ENCODE results near the gene PAEP.
"Not testable (repeated sequence)": the region's sequence is repeated elsewhere in the genome, so short reads cannot be mapped to it uniquely, and the experiment has no call there.

Gene PAEP

DNA sequence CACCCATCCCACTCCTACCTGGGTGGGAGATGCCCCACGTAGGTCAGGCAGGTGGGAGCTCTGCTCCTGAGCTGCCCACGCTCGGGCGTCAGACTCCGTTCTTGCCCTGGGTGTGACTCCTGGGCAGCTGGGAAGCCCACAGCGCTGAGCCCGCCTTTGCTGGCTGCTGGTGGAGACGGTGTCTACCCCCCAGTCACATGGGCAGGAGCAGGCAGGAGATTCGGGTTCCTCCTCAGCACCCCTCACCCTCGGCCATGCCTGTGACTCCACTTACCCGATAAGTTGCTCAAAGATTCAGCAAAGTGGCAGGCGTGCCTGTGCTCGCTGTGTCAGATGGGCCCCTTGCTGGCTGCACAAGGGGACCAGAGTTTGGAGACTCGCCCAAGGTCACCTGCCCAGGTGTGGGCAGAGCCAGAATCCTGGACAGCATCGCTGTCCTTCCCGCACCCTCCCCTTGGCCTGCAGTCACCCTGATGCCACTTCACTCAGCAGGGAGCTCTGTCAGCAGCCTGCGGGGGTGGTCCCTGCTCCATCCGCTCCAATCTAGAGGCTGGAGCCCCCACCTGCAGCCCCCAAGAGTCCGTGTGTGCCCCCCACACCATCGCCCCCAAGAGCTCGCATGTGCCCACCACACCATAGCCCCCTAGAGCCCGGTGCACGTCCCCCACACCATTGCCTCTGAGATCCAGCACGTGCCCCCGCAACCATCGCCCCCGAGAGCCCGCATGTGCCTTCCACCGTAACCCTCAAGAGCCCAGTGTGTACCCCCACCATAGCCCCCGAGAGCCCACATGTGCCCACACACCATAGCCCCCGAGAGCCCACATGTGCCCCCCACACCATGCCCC, 36.1 kb upstream of the PAEP start:
- no peak for FAIRE-seq
- no peak for DNase-seq (ENCODE audit: extremely low spot score, insufficient read length, low read depth)

DNA sequence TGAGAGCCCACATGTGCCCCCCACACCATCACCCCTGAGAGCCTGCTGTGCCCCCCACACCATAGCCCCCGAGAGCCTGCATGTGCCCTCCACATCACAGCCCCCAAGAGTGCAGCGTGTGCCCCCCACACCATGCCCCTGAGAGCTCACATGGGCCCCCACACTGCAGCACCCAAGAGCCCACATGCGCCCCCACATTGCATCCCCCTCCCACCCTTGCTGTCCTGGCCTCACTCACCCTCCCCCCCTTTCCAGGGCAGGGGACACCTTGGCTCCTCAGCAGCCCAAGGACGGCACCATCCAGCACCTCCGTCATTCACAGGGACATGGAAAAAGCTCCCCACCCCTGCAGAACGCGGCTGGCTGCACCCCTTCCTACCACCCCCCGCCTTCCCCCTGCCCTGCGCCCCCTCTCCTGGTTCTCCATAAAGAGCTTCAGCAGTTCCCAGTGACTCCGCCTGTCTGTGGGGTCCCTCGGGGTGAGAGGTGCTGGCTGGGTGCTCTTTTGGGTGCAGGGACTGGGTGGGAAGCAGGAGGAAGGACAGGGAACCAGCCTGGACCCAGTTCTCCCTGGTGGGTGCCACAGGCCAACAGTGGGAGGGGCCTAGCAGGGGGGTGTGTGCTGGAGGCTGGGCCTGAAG, 35.3 kb upstream of the PAEP start:
- no peak for DNase-seq (ENCODE audit: extremely low spot score, insufficient read length, low read depth)
- no peak for FAIRE-seq

DNA sequence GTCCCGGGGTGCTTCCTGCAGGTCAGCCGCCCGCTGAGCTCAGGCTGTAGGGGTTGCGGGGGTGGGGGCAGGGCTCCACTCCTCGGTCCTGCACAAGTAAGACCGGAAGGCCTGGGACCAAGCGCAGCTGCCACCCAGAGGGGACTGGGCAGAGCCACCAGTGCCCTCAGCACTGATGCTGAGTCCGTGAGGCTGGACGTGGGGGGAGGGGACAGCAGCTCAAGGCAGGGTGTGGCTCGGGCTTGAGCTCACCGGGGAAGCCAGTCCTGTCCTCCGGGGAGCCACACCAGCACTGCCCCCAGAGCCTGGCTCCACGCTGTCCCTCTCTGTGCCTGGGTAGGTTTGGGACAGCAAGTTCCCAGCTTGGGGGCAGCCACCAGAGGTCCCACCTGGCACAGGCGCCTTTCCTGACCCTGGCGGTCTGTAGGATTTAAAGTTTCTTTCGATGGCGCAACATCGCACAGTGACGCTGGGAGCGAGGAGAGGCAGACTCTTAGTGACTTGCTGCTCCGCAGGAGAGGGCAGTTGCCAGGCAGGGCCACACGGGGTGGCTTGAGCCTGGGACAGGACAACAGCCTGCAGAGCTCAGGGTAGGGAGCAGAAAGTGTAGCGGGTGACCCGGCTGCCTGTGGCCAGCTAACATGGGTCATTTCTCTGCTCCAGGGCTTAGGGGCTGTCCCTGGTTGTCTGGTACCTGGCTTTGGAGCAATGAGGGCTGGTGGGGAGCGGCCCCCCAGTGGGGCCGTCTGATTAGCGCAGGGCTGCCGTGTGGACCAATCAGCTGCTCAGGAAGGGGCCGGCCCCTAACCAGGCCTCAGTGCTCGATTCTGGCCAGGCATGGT, 34.6 kb upstream of the PAEP start:
- no peak for FAIRE-seq

DNA sequence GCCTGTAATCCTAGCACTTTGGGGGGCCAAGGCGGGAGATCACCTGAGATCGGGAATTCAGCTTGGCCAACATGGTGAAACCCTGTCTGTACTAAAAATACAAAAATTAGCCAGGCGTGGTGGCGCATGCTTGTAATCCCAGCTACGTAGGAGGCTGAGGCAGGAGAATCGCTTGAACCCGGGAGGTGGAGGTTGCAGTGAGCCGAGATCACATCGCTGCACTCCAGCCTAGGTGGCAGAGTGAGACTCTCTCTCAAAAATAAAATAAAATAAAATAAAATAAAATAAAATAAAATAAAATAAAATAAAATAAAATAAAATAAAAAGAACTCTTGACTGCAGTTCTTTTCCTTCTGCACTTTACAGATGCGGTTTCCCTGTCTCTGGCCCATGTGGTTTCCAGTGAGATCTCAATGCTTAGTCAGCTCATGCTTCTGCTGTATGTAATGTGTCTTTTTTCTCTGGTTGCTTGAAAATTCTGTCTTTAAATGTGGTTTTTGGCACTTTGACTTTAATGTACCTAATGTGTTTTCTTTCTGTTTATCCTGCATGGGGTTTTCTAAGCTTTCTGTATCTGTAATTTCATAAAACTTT, 32.6 kb upstream of the PAEP start:
- FAIRE-seq; DNase-seq (ENCODE audit: extremely low spot score, insufficient read length, low read depth): not testable (repeated sequence)

More for the DNA sequence above, 34.6 kb upstream of the PAEP start:
- no peak for DNase-seq (ENCODE audit: extremely low spot score, insufficient read length, low read depth)

DNA sequence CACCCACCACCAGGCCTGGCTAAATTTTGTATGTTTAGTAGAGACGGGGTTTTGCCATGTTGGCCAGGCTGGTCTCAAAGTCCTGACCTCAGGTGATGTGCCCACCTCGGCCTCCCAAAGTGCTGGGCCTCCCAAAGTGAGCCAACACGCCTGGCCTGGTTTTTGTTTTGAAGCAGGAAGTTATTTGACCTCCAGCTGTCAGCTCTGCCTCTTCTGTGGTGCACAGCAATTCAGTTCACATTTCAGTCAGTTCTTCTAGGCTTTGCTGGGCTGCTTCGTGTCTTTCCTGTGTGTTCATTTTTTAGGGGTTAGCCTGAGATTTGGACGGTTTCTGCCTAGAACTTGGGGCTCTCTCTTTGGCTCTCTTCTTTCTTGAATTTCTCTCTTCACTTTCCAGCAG, 31.4 kb upstream of the PAEP start:
- FAIRE-seq (no peak), DNase-seq (ENCODE audit: extremely low spot score, insufficient read length, low read depth) (no peak)

DNA sequence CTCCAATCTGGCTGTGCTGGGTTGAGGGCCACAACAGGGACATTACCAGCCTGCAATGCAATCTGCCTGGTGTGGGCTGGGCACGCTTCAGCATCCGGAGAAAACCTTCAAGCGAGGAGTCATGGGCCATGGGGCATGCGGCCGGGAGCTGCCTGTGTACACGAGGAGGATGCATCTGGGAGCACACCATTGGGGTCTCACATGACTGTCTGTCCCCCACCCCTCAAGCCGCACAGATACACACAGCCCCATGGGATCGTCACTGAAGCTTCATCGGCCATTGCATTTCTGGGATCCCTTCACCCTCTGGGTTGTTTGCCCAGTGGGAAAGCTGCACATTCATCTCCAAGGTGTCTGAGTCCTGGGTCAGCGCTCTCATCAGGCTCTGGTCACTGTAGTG, 30.5 kb upstream of the PAEP start:
- no peak for DNase-seq (ENCODE audit: extremely low spot score, insufficient read length, low read depth)
- FAIRE-seq, result no peak

DNA sequence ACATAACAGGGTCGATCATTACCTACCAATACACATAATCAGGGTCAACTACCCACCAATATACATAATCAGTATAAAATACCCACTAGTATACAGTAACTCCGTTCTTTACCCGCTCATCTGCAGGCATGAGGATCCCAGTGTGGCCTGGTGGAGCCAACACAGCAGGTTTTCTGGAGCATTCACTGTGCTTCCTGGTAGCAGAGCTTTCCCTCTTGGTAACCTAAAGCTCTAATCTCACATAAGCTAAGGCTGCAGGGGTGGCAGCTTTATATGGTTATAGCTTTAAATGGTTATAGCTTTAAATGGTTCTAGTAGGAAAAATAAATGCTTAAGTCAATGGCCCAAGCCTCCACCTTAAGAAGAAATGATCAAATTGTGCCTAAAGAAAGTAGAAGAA, 28.4 kb upstream of the PAEP start:
- DNase-seq (ENCODE audit: extremely low spot score, insufficient read length, low read depth) (no peak), FAIRE-seq (no peak)

DNA sequence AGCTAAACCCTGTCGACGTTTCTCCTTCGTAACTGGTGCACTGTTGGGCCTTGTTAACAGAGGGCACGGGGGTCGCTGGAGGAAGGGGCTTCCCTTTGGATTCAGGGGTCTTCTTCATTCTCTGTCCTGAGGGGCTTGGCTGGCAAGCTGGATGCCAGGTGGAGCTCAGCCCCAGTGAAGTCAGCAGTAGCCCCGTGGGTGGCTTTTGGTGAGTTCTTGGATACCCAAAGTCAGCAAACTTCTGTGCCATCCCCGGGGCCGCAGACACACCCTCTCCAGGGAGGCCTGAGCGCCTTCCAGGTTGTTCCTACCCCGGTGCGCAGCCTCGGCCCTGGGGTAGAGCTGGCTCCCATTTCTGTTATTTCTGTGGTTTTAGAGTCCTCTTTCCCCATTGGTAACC, 27.9 kb upstream of the PAEP start:
- DNase-seq (ENCODE audit: extremely low spot score, insufficient read length, low read depth), result no peak
- FAIRE-seq, result no peak

DNA sequence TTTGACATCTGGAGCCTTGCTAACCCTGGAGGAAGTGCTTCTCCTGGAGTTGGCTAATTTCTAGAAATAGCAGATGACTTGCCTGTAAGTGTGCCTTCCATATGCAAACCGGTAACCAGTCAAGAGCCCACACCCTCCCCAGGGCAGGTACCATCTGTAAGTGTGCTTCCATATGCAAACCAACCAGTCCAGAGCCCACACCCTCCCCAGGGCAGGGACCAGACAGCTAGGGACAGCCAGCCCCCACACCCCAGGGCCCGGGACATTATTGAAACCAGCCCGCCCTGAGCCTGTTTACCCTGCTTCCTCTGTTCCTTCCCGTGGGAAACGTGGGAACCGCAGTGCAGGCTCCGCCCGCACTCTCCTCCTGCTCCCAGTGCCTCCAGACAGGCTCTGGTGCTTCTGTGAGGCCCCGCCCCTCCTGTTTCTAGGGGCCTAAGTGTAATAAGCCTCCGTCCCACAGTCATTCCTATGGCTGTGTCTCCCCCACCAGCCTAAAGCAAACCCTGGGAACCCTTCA, 27.3 kb upstream of the PAEP start:
- DNase-seq (ENCODE audit: extremely low spot score, insufficient read length, low read depth); FAIRE-seq: not testable (repeated sequence)

DNA sequence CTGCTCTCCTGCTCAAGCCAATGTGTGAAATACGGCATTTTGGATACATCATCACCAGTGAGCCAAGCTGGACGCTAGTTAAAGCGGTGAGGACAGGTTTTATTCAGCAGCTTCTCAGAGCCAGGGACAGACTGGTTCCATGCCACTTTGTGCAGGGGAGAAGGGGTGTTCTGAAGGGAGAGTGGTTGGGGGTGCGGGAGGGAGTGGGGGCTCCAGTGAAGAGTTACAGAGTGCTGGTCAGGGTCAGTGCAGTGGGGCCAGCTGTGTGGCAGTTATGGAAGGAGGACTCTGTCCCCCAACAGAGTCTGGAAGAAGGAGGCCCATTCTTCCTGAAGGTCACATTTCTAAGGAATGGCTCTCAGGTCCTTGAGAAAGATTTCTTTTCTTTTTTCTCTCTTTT, 26.7 kb upstream of the PAEP start:
- DNase-seq (ENCODE audit: extremely low spot score, insufficient read length, low read depth); FAIRE-seq: not testable (repeated sequence)

DNA sequence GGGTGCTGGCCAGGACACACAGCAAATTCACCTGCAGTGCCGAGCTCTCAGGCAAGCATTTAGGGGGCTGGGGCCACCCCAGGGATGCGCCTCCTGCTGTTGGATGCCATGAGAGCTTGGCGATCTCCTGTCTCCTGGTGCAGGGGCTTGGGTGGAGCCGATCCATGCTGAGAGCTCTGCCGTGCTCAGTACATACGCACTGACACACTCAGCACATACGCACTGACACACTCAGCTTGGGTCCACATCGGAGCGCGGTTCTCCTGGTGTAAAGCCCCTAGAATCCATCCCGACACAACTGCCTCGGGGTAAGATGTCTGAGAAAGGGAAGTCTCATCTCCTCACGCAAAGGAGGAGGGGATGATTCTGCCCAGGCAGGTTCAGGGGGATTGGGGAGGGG, 25.9 kb upstream of the PAEP start:
- not testable (repeated sequence) for DNase-seq (ENCODE audit: extremely low spot score, insufficient read length, low read depth); FAIRE-seq

DNA sequence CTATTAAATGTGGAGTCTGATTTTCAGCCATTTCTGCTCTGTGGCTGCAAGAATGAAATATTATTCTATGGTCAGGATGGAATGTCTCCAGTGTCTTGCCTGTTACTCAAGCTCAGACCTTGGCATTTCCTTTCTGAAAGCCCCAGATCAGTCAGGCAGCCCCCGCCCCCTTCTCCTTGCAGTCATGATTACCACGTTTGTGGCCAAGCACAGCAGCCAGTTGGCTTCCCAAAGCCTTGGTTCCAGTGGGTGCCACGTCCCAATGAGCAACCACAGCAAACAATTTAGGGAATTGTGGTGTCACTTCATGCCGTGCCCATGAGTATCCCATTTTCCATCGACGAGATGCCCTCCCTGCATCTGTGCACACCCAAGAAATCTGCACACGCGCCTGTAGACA, 25.3 kb upstream of the PAEP start:
- FAIRE-seq (no peak), DNase-seq (ENCODE audit: extremely low spot score, insufficient read length, low read depth) (no peak)

DNA sequence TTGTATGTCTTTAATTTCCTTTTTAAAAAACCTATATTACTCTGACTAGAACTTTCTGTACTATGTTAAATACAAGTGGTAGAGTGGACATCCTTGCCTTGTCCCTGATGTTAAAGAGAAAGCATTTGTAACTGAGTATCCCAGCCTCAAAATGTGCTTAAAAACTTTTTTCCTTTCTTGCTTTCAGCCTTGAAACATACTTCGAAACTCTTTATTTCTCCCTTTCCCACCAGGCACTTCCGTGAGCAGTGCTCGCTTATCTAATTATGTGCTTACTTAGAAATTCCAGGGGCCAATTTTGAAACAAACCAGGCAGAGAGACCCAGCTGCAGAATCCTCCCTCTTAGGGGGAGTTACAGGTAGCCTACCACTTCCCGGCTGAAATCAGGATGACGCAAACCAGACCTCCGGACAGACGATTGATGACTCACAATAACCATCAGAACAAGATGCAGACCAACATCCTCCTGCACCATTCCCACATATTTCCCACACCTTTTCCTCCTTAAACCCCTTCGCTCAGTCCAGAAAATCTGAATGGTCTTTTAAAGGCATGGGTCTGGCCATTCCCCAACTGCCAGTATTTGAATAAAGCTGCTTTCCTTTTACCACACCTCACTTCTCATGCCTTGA, 18.2 kb upstream of the PAEP start:
- DNase-seq (ENCODE audit: extremely low spot score, insufficient read length, low read depth); FAIRE-seq: not testable (repeated sequence)

DNA sequence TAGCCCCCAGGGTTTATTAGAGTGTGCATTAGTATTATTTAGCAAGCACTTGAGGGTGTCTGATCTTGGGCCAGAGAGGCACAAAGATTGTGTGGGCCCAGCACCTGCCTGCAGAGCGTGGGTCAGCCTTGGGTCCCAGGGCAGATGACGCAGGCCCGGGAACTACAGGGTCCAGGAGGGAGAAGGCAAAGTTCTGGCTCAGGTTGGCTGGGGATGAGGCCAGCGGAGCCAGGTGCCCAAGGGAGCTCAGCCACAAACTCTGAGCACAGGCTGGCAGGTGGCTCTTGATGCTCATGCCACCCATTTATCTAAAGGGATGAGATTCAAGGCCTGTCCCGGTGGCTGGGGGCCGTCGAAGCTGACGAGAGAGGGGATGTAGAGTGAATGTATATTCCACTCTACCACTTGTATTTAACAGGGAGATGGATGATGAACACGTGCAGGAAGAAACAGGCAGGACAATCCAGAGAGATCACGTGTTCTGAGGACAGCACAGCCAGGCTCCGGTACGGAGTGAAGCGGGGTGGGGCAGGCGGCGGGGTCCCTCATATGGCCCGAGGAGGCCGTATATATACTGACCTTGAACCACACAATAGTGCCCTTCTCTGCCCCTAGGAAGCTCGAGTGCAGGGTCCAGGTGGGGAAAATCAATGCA, 16.4 kb upstream of the PAEP start:
- DNase-seq (ENCODE audit: extremely low spot score, insufficient read length, low read depth) (no peak), FAIRE-seq (no peak)

DNA sequence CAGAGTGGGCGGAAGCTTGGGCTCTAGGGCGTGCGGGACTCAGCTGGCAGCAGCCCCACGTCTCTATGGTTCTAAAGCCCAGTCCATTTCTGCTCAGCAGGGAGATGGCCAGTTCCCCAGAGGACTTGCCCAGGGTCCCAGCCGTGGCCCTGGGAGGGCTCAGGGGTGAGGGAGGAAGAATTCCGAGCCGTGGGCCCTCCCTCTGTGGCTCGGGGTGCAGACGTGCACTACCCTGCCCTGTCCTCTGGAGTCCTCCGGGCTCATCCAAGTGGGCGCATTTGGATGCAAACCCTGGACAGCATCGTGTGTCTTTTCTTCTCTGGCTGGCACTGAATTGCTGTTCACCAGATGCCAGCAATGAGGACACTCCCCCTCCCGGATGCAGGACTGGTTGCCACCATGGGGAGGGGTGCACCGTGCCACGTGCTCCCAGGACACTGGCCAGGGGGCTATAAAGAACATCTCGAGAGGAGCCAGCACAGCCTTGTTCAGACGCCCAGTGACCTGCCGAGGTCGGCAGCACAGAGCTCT, 15.8 kb upstream of the PAEP start, which contains the start of gene OBP2A:
OBP2A (plus strand) TSS at position 481 of the 531 bp plus-strand sequence. CDS start 55 bp downstream, outside the sequence.
- not testable (repeated sequence) for DNase-seq (ENCODE audit: extremely low spot score, insufficient read length, low read depth); FAIRE-seq

DNA sequence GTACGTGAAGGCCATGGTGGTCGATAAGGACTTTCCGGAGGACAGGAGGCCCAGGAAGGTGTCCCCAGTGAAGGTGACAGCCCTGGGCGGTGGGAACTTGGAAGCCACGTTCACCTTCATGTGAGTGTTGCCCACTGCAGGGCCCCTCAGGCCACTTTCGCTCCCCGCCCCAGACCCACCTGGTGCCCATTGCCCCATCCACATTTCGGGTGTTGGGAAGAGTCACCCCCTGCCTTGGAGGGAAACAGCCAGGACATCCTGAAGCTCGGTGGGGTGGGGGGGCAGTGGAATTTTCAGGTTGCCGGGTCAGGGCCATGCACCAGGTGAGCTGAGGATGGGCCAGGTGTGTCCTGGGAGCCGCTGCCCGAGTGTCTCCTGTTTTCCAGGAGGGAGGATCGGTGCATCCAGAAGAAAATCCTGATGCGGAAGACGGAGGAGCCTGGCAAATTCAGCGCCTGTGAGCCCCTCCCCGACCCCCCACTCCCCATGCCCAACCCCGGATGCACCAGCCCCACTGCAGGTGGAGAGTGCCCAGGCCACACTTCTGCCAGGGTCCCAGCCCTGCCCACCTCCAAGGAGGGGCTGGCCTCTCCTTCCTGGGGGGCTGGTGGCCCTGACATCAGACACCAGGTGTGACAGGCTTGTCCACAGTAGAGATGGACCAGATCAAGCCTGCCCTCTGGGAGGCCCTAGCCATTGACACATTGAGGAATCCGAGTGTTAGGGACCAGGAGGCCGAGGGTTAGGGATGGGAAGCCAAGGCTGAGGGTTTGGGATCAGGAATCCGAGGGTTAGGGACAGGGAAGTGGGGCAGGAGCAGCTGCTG, 14.6 kb upstream of the PAEP start:
- DNase-seq (ENCODE audit: extremely low spot score, insufficient read length, low read depth); FAIRE-seq: not testable (repeated sequence)

DNA sequence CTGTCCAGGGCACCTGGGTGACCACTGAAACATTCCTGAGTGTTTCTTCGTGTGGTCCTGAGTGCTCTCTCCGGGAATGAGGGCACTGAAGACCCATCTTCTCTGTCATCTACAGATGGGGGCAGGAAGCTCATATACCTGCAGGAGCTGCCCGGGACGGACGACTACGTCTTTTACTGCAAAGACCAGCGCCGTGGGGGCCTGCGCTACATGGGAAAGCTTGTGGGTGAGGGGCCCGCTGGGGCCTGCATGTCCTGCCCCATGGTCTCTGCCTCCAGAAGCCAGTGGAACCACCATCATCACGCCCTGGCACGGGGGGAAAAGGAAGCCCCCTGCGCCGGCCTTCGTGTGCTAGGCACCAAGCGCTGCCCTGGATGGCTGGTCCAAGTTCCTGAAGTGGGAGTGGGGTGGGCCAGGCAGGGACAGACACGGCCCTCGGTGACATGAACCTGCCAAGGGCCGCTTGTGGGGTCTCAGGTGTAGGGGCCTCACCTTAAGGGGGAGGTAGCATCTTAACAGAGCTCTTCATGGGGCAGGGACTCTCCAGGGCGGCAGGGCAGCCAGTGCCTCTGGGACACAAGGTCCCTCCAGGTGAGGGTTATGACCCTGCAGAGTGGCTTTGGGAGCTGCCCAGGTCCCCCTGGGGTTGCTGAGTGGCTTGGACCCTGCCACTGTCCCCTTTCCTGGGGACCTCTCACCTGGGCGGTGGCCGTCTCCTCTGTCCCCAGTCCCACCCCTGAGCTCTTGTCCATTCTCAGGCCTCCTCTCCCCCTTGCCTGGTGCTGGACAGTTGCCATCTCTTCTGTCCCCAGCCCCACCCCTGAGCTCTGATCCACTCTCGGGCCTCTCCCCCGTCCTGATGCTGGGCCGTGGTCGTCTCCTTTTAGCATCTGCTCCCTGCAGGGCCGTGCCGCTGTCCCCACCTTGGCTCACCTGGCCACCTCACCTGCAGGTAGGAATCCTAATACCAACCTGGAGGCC, 13.5 kb upstream of the PAEP start:
- FAIRE-seq (no peak), DNase-seq (ENCODE audit: extremely low spot score, insufficient read length, low read depth) (no peak)
